Panc1 (cell line): ENCODE data around the gene C1orf141.

Source experiments
- CTCF ChIP-seq: fragments of 450-650 bp; IDR thresholded peaks from 2 replicates; pipeline ENCODE4 v1.5.1; 2017; ENCODE audit warnings: mild to moderate bottlenecking
- POLR2AphosphoS5 ChIP-seq: IDR thresholded peaks from 2 replicates; pipeline ENCODE4 v1.6.1; 2012; ENCODE audit warnings: mild to moderate bottlenecking, low read depth, low read length, moderate library complexity
- REST ChIP-seq, 2 experiments: IDR thresholded peaks; 2 replicates each; pipeline ENCODE4 v1.6.1; 2011 to 2012; ENCODE audit warnings: low read depth in 2 of 2, control low read depth in 1 of 2, low read length in 1 of 2, mild to moderate bottlenecking in 1 of 2, moderate library complexity in 1 of 2; ENCODE audit not compliant: insufficient read depth in 1 of 2
- SIN3A ChIP-seq: IDR thresholded peaks from 2 replicates; pipeline ENCODE4 v1.6.1; 2012; ENCODE audit warnings: low read depth, mild to moderate bottlenecking, low read length, moderate library complexity, borderline replicate concordance; ENCODE audit not compliant: insufficient read depth
- TCF7L2 ChIP-seq: IDR thresholded peaks from 2 replicates; pipeline ENCODE4 v1.6.1; 2011; ENCODE audit warnings: mild to moderate bottlenecking, low read depth, low read length, inconsistent platforms

DNA sequence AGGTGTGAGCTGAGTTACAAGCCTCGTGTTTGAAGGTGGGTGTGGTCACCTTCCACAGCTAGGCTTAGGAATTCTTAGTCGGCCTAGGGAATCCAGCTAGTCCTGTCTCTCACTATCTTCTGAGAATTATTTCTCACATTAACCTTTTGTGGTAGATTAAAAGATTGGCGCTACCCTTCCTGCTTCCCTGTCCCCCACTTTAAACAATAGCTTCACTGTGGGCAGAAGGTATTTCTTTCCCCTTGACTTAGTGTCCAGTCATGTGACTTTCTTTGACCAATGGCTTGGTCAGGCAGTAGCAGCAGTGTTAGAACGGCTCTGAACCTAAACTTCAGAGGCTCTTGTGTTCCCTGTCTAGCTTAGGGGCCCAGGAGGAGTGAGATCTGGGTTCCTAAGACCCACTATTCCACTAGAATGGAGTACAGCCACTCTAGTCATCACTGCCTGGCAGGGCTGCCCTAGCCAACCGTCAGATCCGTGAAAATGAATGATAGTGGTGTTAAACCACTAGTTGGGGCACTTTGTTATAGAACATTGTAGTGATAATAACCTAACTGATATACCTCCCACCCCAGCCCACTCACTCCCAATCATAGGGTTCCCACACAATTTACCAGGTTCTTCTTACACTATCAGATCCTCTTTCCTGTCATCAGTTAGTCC lies 13.9 kb upstream of the C1orf141 start:
- TF ChIP-seq CTCF (no peak), POLR2AphosphoS5 (no peak), REST (IDR thresholded peaks at IDR 0.05; ENCODE audit: insufficient read depth in 1 of 2, low read depth in 2 of 2, low read length in 1 of 2) (no peak), SIN3A (no peak), TCF7L2 (no peak)
